Posterior cingulate gyrus (tissue), 11 donors: Measurements from ENCODE around the gene EXOG.

ENCODE experiments used
- DNase-seq, 10 donors: peaks; one replicate each; pipeline versions ENCODE4 v3.0.0 to v3.0.0-alpha.2; 2020 to 2021; ENCODE audit warnings: mixed read lengths in 3 of 10
- intact Hi-C: fragments of 100-400 bp; cut with DNase I; formaldehyde crosslinking; loops from one replicate; pipeline ENCODE4 v1.15.1; 2023

Gene EXOG

DNA sequence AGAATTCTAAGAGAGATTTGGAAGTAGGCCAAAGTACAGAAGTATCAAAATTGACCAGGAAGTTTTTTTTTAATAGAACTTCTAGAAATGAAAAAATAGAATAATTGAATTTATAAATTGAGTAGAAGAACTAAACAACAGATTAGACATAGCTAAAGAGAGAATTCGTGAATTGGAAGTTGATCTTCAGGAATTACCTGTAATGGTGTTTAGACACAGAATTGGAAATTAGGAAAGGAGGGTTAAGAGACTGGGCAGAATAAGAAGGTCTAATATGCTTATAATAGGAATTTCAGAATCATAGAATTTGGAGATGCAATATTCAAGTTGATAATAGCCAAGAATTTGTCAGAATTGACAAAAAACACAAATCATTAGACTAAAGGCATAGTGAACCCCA, 26.3 kb upstream of the EXOG start:
- intact Hi-C loops = no loop called here
- DNase-seq = no peak

DNA sequence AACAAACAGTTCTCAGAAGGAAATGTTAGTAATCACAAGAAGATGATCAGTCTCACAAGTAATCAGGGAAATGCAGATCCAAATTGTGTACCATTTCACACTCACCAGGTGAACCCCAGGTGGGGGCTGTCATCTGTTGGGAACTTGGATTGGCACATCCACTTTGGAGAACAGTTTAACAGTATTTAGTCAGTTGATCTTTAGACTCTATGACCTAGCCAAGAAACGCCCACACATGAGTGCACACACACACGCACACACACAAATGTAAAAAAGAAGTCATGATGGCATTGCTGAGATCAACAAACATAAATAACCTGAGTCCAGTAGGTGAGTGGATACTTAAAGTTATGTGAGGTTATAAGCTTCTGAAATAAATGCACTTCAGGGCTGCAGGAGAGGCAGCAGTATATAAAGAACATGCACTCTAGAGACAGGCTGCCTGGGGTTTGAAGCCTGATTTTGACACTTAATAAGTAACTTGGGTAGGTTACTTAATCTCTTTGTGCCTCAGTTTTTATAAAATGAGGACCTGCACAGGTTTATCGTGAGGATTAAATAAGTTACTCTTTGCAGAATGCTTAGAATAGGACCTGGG, 24.8 kb upstream of the EXOG start:
- no peak for DNase-seq
- intact Hi-C loops = no loop called here

DNA sequence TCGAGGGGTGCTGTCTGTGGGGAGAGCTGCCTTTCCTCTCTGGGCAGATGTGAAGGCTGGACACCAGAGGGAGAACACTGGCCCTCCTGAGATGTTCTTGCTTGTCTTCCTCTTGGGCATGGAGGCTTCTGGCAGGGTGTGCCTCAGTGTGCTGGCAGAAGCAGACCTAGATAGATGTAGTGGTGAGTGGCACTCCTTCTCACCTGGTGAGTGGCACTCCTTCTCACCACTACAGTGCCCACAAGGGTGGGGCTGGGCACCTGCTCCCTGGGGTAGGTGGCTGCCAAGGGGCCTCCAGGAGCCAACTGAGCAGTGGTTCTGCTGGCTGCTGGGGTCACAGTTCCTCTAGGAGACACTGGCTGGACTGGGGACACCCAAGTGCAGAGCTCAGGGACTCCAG, 23.8 kb upstream of the EXOG start:
- no peak for DNase-seq
- intact Hi-C loops = no loop called here

DNA sequence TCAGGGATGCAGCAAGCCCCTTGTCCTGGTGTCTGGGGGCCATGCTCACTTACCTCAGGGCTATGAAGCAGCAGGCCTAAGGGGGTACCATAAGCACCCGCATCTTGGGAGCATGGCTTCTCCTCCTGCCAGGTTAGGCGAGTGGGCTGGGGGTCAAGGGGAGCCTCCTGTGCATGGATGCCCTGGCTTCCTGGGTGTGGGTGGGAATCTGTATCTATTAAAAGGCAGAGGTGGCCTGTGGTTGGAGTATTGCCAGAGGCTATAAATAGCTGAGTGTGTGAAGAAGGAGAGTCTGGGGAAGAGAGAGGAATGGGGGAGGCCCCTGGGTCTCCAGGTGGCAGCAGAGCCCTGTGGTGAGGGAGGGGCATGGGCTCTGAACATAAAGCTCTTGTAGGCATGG, 22.9 kb upstream of the EXOG start:
- DNase-seq = no peak
- intact Hi-C loops = no loop called here

DNA sequence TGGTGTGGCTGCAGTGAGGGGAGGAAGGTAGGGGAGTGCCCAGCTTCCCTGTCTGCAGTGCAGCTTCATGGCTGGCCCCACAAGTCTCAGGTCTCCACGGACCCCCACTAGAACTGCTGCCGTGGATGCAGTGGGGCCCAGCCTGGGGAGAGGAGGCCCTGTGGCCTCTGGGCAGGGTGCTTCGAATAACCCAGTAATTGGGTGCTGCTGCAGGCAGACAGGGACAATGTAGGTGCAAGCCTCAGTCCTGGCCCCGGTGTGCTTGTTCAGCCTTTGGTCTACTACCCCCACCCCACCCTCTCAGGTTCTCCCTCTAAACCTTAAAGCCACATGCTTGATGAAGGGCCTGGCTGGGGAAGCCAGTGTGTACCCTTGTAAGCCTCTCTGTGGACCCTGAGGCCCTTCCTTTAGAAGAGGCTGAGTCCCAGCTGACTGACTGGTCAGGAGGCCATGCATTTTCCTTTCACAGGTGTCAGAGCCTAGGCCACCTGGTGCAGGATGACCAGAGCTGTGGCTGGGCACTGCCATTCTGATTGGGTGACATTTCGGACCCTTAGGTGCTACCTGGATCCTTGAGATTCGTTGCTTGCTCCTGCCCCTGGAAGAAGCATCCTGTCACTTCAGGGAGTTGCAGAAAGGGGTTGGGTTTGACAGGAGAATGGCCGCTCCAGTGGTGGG, 21.1 kb upstream of the EXOG start:
- intact Hi-C loops = no loop called here
- DNase-seq = no peak

DNA sequence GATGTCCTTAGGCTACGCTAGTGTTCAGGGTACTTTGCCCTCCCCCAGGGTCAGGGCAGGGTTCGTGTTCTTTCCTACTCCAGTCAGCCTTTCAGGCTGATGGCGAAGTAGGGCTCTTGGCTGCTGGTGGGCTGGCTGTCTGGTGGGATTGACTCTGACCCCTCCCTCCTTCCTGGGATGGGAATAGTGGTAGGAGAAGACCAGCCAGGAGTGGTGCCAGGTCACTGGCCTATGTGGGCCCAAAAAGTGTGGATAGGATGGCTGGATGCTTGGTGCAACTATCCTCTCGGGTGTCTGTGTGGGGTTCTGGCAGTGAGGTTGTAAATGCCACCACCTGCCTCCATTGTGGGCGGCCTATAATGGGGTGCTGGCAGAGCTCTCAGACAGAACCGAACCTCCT, 20.4 kb upstream of the EXOG start:
- no peak for DNase-seq
- intact Hi-C loops = no loop called here

DNA sequence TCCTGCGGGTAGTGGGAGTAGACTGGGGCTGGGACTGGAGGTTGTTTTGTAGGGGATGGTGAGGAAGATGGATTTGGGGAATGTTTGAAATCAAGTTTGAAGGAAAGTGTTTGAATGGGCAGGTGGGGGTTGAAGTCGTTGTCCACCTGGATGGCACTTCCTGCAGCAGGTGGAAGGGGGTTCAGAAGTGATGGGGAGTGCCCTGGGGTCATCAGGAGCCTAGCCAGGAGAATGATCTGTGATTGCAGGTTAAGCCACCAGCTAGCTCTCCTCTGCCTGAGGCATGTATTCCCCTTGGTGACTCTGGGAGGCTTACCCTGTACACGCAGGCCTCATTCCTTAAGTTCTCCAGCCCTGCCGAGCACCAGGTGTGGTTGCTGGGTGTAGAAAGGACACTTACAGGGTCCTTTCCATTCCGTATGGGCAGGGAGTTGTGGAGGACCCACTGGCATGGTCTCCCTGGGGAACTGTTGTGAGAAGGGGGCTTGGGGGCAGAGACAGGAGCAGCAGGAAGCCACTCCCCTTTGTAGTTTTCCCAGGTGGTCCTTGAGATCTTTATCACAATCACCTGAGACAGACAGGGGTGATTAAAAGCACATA, 19.9 kb upstream of the EXOG start:
- intact Hi-C loops = no loop called here
- DNase-seq = no peak

DNA sequence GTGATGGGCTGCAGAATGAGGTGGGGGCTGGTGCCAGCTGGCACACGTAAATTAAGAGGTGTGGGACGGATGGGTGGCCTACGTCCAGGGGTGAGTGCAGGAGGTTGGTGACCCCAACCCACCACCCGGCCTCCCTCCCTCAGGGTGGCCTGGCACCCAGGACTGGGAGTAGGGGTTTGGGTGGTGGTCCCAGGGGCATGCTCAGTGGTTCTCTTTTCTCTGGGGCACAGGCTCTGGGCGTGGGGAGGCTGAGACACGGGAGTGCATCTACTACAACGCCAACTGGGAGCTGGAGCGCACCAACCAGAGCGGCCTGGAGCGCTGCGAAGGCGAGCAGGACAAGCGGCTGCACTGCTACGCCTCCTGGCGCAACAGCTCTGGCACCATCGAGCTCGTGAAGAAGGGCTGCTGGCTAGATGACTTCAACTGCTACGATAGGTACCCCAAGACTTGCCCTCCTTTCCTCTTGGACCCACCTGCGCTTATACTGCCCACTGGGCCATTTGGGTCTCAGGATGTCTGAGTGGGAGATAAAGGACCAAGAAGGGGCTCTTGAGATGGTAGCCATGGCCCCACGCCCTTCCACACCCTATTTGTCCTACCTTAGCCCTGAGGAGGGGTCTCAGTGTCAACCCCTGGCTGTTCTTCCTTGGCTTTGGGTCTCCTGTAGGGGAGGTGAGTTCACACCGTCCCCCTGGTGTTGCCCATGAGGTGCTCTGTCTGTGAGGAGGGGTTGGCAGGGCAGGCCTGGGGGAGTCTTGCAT, 18.9 kb upstream of the EXOG start:
- no peak for DNase-seq
- intact Hi-C loops = no loop called here

DNA sequence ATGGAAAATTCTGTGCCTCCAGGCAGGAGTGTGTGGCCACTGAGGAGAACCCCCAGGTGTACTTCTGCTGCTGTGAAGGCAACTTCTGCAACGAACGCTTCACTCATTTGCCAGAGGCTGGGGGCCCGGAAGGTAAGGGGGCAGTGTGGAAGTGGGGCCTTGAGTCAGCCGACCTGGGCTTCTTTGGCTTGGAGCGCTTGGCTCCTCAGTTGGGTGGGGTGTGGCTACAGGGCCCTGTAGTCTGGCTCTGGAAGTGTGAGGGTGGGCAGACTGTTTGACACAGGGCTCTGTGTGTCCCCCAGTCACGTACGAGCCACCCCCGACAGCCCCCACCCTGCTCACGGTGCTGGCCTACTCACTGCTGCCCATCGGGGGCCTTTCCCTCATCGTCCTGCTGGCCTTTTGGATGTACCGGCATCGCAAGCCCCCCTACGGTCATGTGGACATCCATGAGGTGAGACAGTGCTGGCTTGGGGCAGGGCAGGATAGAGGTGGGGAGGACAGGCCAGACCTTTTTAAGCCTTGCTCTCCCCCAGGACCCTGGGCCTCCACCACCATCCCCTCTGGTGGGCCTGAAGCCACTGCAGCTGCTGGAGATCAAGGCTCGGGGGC, 18.2 kb upstream of the EXOG start:
- DNase-seq = peak in 1 of 10 donors; percentile 67
- intact Hi-C loops = loop anchor here (2.0 kb wide), 1 partner anchor 131 kb away; the partner anchor contains the start of gene XYLB

DNA sequence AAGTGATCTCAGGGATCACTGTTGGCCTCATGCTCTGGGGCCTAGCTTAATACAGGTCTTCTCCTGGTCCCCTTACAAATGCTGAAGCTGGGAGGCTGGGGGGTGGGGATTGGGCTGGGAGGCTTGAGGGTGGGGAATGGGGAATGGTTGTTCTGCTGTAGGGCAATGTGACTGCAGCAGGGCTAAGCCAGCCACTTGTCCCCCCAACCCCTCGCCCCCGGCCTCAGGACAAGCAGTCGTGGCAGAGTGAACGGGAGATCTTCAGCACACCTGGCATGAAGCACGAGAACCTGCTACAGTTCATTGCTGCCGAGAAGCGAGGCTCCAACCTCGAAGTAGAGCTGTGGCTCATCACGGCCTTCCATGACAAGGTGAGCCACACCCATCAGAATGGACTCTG, 17.2 kb upstream of the EXOG start:
- intact Hi-C loops = loop anchor here (2.0 kb wide), 1 partner anchor 132 kb away; the partner anchor contains the start of gene XYLB
- DNase-seq = no peak

DNA sequence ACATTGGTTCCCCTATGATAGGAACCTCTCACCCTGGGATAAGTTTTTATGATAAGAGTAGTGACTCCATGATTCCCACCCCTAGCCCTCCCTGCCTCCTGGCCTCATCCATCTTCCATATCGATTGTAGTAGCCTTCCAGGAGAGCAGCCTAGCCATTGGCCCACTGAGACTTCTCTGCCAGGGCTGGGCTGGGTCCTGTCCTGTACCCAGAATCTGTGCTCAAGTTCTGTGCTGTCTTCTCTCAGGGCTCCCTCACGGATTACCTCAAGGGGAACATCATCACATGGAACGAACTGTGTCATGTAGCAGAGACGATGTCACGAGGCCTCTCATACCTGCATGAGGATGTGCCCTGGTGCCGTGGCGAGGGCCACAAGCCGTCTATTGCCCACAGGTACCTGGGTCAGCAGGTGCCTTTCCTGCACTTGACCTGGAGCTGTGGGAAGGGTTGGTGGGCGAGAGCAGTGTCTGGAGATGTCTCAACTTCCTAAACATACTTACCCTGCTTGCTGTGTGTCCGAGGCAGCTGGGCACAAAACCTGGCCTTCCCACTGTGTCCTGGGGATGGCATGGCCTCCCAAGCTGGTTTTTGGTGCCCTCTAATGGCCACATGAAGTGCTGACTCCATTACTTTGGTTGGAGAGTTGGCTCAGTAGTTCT, 16.6 kb upstream of the EXOG start:
- peak in 9 of 10 donors; percentile 53 to 94 (median 73) for DNase-seq
- intact Hi-C loops = loop anchor here (2.0 kb wide), 1 partner anchor 133 kb away; the partner anchor contains the start of gene XYLB

DNA sequence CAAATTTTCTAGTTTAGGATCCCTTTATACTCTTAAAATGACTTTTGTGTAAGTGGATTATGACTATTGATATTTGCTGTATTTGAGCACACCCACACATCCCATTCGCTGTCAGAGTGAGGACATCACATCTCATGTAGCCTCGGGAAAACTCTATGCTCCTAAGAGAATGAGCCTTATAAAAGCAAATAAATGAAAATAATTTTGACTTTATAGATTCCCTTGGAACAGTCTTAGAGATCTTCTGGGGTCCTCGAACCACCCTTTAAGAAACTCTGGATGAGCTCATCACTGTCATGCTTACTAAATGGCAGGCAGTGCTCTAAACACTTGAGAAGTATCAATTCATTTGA, 16.1 kb upstream of the EXOG start:
- DNase-seq = no peak
- intact Hi-C loops = no loop called here

DNA sequence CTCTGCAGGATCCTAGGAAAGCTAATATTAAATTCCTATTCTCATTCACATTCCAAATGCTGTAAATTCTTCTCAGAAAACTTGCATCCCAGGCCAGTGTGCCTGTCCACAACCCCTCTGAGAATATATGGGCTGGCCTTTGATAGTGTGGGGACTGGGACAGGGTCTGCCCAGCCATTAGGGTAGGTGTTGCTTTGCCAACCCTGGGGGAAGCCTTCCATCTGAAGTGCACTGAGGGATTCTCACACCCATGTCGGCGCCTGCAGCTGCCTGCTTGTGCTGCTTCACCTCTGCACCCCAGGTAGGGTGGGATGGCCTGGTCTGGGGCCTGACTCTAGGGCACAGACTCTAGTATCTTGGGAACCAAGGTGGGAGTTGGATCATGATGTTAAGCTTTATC, 15.2 kb upstream of the EXOG start:
- intact Hi-C loops = no loop called here
- no peak for DNase-seq

DNA sequence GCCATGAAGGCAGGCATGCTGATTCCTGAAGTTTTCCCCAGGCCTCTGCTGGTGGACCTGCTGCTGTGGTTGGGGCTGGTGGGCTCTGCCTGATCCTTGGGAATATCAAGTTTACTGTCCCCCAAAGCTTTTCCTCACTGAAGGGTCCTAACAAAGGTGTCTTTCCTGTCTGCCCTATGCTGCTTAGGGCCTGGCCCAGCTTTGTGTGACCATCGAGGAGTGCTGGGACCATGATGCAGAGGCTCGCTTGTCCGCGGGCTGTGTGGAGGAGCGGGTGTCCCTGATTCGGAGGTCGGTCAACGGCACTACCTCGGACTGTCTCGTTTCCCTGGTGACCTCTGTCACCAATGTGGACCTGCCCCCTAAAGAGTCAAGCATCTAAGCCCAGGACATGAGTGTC, 13.2 kb upstream of the EXOG start:
- DNase-seq = no peak
- intact Hi-C loops = no loop called here

DNA sequence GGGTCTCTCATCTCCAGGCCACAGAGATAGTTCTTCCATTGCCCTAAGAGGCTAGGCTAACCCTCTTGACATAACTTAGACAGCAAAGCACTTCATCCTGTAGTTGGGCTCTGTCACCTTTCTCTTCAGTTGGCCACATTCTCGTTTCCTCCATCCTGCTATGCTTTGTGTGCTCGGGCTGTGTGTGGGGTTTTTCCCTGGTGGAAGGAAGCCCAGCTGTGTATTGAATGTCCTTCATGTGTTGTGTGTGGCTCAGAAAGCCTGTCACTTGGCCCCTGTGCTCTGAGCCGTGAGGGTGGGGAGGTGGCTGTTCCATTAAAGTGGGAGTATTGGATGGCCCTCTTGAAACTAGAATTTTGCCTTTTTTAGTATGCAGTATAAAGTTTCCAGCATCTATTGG, 8.8 kb upstream of the EXOG start:
- intact Hi-C loops = no loop called here

DNA sequence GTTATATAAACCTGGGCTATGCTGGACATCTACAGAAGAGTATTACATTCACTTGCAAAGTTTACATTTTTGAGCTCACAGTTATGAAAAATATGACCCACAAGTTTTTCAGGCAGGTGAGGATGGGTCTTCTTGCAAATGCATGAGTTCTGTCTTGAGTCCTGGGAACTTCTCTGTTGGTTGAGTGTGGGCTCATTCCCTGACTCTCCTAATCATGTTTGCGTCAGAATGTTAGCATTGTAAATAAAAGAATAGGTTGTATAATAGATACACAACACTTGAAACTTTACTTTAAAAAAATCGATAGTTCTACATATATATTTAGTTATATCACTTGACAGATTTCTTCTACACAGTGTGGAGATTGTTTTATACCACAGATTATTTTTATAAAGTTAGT, 7.2 kb upstream of the EXOG start:
- intact Hi-C loops = no loop called here
- no peak for DNase-seq

More for the DNA sequence above, 8.8 kb upstream of the EXOG start:
- no peak for DNase-seq

DNA sequence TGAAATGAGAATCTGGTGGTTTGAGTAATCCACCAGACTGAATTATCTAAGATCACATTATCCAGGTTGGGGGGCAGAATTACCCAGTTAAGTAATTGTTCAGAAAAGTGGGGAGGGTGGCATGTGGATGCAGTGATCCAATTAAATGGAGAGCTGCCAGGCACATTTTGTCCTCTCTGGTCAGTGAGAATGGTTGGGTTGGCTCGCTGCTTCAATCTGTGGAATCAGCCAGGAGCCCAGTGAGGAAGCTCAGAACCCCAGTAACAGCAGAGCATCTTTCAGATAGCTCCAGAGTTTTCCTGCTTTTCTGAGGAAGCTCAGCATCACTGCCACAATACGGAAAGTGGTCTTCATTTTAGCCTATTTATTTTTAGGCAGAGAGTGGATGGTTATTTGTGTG, 6.4 kb upstream of the EXOG start:
- peak in 2 of 10 donors; percentile 48 to 86 for DNase-seq
- intact Hi-C loops = loop anchor here (5.0 kb wide), 1 partner anchor 32 kb away; no protein-coding TSS in a partner anchor

DNA sequence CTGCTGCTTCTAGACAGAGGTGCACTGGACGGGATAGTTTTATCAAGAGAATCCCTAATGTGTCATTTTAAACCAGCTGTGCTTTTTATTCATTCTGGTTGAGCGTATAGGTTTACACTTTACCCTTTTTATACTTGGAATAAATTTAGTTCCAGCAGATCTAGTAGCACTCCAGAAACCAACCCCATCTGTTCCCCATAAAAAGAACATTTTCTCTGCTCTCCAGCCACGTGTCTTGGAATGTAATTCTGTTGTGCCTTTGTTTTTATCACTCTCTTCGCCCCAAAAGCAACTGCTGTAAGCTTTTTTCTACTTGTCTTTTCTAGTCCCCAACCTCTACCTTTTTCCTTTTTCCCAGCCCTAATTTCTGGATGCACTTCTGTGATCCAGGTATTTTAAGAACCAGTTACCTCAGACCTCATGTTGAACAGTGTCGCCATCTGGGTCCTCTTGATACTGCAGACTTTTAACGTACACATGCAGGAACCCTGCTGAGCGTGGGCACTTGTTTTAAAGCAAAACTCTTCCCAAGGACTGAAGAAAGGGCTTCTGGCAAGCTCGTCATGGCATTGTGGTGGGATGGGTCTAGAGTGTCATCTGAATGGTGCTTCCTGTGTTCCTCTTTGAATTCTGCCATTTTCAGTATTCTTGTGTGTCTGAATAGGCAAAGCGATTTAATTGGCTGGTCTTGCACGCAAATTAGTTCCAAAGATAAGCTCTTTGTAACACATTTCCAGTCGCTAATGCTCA, 5.7 kb upstream of the EXOG start:
- intact Hi-C loops = loop anchor here (5.0 kb wide), 1 partner anchor 33 kb away; no protein-coding TSS in a partner anchor

DNA sequence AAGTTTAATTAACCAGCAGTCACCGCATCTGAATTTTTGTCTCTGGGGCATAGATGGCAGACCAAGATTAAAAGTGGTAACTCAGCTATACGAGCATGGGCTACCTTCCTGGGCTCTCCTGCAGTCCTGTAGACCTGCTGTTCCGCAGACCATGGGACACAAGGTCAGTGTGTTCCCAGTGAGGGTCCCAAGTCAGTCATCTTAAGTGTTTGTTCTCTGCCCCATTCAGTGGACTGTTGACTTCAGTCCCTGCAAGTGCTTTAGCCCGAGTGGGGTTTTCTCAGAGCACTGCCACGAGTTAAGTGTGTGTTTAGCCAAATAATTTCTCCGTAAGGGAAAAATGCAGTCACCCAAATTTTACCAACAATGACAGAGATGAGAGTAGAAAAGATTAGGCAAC, 4.9 kb upstream of the EXOG start:
- DNase-seq = no peak
- intact Hi-C loops = loop anchor here (5.0 kb wide), 1 partner anchor 34 kb away; no protein-coding TSS in a partner anchor

More for the DNA sequence above, 5.7 kb upstream of the EXOG start:
- no peak for DNase-seq
